Regular cardiac myocyte (primary cell): ENCODE measurements around the gene TMEM115. TPM values are rescaled to one million over a fixed set of nuclear protein-coding genes. Genes with fewer than 3 reads are reported as not detected.

Source experiments
- total RNA-seq: library from RNA; depleted of rRNA; stranded (reverse); fragments of >200 nt; gene quantifications from 2 replicates; pipeline ENCODE4 v1.2.3, GENCODE V29; 2014

Gene TMEM115, protein sequence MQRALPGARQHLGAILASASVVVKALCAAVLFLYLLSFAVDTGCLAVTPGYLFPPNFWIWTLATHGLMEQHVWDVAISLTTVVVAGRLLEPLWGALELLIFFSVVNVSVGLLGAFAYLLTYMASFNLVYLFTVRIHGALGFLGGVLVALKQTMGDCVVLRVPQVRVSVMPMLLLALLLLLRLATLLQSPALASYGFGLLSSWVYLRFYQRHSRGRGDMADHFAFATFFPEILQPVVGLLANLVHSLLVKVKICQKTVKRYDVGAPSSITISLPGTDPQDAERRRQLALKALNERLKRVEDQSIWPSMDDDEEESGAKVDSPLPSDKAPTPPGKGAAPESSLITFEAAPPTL
- total RNA-seq, result 38.3 and 43.1 TPM in 2 replicates

DNA sequence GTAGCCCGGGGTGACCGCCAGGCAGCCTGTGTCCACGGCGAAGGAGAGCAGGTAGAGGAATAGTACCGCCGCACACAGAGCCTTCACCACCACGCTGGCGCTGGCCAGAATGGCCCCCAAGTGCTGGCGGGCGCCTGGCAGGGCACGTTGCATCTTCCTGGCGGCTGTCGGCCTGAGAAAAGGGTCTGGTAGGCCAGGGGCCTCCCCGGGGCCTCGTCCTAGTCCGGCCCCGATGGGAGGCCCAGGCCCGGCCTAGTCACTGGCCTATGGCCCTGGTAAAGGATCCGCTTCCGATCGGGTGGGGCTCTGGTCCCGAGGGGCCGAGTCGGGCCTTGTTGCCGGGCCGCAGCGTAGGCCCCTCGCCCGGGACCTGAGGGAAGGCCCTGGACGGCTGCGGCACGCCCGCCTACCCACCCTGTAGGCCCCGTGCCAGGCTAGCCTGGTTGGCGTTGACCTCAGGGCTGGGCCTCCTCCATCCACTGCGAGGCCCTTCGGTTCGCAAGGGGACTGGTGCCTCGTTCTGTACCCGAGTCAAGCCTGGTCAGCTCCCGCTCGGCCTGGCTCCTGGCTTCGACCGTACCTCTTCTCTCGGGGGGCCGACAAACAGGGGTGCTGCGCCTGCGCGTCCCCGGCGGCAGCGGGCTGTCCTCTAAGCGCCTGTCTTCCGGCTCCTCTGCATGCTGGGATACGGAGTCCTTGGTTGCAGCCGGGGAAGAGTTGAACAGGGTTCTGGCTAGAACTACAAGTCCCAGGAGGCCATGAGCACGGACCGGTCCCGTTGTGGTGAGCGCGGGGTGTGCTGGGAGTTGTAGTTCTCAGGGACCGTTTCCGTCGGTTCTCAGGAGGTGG, at the start of gene TMEM115:
TMEM115 (minus strand) TSS at position 611 of the 849 bp plus-strand sequence; CDS start at position 153, 458 bp downstream.

DNA sequence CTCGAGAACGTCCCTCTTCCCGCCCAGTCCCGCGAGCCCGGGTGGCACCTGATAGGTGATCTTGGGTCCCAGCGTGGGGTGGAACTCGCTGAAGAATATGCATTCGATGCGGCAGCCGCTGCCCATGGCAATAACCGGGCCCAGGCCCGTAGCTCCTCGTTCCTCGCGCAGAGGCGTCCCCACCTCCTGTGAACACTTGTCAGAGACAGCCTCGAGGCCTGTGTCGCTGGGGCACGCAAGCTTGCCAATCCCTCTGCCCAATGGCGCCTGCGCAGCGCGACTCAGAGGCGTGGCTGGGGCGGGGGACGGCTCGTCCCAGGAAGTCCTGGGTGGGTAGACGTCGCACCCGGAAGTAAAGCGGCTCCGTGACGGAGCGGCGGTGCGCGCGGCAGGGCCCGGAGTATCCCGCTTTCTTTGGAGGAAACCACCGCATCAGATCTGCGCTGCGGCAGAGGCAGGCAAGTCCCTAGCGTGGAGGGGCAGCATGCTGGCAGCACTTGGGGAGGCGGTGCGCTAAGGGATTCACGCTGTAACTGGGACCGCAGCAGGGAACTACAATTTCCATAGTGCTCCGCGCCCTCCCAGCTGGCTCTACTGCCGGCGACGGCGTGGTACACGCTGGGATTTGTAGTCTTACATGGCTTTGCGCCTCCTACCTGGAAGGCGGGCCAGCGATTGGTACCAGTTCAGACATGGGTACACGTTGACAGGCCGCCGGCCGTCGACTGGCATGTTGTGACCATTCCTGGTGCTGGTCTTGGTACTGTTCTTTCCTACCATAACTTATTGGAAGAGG, 8.6 kb downstream of the TMEM115 start, which contains the start of the genes CYB561D2 and NPRL2:
CYB561D2 (plus strand) TSS at position 336 of the 796 bp plus-strand sequence. CDS start 572 bp downstream, outside the sequence.
NPRL2 (minus strand) TSS at position 249 of the 796 bp plus-strand sequence; CDS start at position 126, 123 bp downstream.

GRCh38 chr3:50345586-50346234, 13.6 kb downstream of the TMEM115 start, which contains the start of gene ZMYND10:
ZMYND10 (minus strand) TSS chr3:50345732; CDS start chr3:50345579, 153 bp downstream.

GRCh38 chr3:50340448-50341329, 18.6 kb downstream of the TMEM115 start, which contains the start of gene RASSF1:
RASSF1 (minus strand) TSS chr3:50340836; CDS start chr3:50340805, 31 bp downstream.

GRCh38 chr3:50327943-50328691, 31.2 kb downstream of the TMEM115 start, which contains the start of gene TUSC2:
TUSC2 (minus strand) TSS chr3:50328223; CDS start chr3:50328099, 124 bp downstream.

GRCh38 chr3:50322386-50323091, 36.8 kb downstream of the TMEM115 start, which contains the start of gene HYAL2:
HYAL2 (minus strand) TSS chr3:50322745; CDS start chr3:50320489, 2,256 bp downstream.

Other genes starting within 250 kb of the TMEM115 start
- gene SEMA3F, start 204.2 kb downstream of the TMEM115 start, total RNA-seq, result 1.7 and 1.9 TPM in 2 replicates
- not detected in 2 replicates for gene GNAT1, start 167.9 kb downstream of the TMEM115 start, total RNA-seq
- gene SLC38A3, start 154.2 kb downstream of the TMEM115 start, total RNA-seq, result not detected in 2 replicates
- 164 and 291 TPM in 2 replicates for gene GNAI2, start 123.3 kb downstream of the TMEM115 start, total RNA-seq
- 1.2 and 2.8 TPM in 2 replicates for gene SEMA3B, start 90.4 kb downstream of the TMEM115 start, total RNA-seq
- gene LSMEM2, start 80.4 kb downstream of the TMEM115 start, total RNA-seq, result under 0.01 TPM in 1 of 2 replicates, not detected in the other
- gene IFRD2, start 67.1 kb downstream of the TMEM115 start, total RNA-seq, result 54.1 and 164 TPM in 2 replicates
- 5.2 and 6.8 TPM in 2 replicates for gene HYAL3, start 60.1 kb downstream of the TMEM115 start, total RNA-seq
- 2.1 and 3.9 TPM in 2 replicates for gene NAA80, start 60.1 kb downstream of the TMEM115 start, total RNA-seq
- 0.96 and 2.5 TPM in 2 replicates for gene HYAL1, start 55.9 kb downstream of the TMEM115 start, total RNA-seq
- 60.6 and 83.6 TPM in 2 replicates for gene HYAL2, start 36.8 kb downstream of the TMEM115 start, total RNA-seq
- gene TUSC2, start 31.3 kb downstream of the TMEM115 start, total RNA-seq, result 16.6 and 21.3 TPM in 2 replicates
- 32.8 and 49.3 TPM in 2 replicates for gene RASSF1, start 18.7 kb downstream of the TMEM115 start, total RNA-seq
- gene ZMYND10, start 13.8 kb downstream of the TMEM115 start, total RNA-seq, result 0.58 and 0.85 TPM in 2 replicates
- gene NPRL2, start 8.7 kb downstream of the TMEM115 start, total RNA-seq, result 24.7 and 25.4 TPM in 2 replicates
- gene CYB561D2, start 8.7 kb downstream of the TMEM115 start, total RNA-seq, result 34.1 and 46.2 TPM in 2 replicates
- not detected in 2 replicates for gene CACNA2D2, start 144.1 kb upstream of the TMEM115 start, total RNA-seq
- gene C3orf18, start 208.2 kb upstream of the TMEM115 start, total RNA-seq, result 8.2 and 22.0 TPM in 2 replicates
- gene HEMK1, start 210.0 kb upstream of the TMEM115 start, total RNA-seq, result 13.5 and 15.9 TPM in 2 replicates